GM19240 (cell line): ENCODE measurements around the gene ARMC5.
"Not testable (repeated sequence)": the region's sequence is repeated elsewhere in the genome, so short reads cannot be mapped to it uniquely, and the experiment has no call there.

Experiments used
- DNase-seq: peaks from one replicate; pipeline ENCODE4 v3.0.0; 2011; ENCODE audit warnings: low spot score; ENCODE audit not compliant: insufficient read length

Gene ARMC5

GRCh38 chr16:31476303-31477219 is 17.3 kb downstream of the ARMC5 start:
- DNase-seq = peak; percentile 74

- no peak for DNase-seq
These were observed 18.2 kb downstream of the ARMC5 start for GRCh38 chr16:31477220-31478216.

GRCh38 chr16:31478956-31479355 is 19.7 kb downstream of the ARMC5 start:
- no peak for DNase-seq

GRCh38 chr16:31479751-31480150 is 20.4 kb downstream of the ARMC5 start:
- no peak for DNase-seq

- DNase-seq = no peak
These were observed 21.7 kb downstream of the ARMC5 start for GRCh38 chr16:31480851-31481536.

GRCh38 chr16:31483081-31483480 is 23.8 kb downstream of the ARMC5 start, which contains the start of gene SLC5A2:
Gene SLC5A2 (plus strand): TSS chr16:31483123. CDS start chr16:31483137, 14 bp downstream.
- DNase-seq = no peak

- not testable (repeated sequence) for DNase-seq
These were observed 24.7 kb downstream of the ARMC5 start for GRCh38 chr16:31484048-31484447.

GRCh38 chr16:31484491-31485171 is 25.3 kb downstream of the ARMC5 start:
- no peak for DNase-seq

GRCh38 chr16:31485571-31485970 is 26.3 kb downstream of the ARMC5 start:
- DNase-seq = no peak

GRCh38 chr16:31486045-31486444 is 26.7 kb downstream of the ARMC5 start:
- DNase-seq = no peak

GRCh38 chr16:31487071-31487719 is 27.9 kb downstream of the ARMC5 start:
- no peak for DNase-seq

GRCh38 chr16:31487720-31488467 is 28.6 kb downstream of the ARMC5 start:
- DNase-seq = no peak

- no peak for DNase-seq
These were observed 29.4 kb downstream of the ARMC5 start for GRCh38 chr16:31488468-31489297.

GRCh38 chr16:31489298-31489564 is 29.9 kb downstream of the ARMC5 start:
- no peak for DNase-seq

GRCh38 chr16:31489616-31490584 is 30.6 kb downstream of the ARMC5 start:
- DNase-seq = no peak

- DNase-seq = no peak
These were observed 32.6 kb downstream of the ARMC5 start for GRCh38 chr16:31491778-31492418.

- DNase-seq = no peak
These were observed 34.3 kb downstream of the ARMC5 start for GRCh38 chr16:31493506-31494125.
